ENCODE measurements around the gene INSRR. TPM values are rescaled to one million over a fixed set of nuclear protein-coding genes. Genes with fewer than 3 reads are reported as not detected.

Gene INSRR
- total RNA-seq, 4 donors from 2014 or later = not detected

DNA sequence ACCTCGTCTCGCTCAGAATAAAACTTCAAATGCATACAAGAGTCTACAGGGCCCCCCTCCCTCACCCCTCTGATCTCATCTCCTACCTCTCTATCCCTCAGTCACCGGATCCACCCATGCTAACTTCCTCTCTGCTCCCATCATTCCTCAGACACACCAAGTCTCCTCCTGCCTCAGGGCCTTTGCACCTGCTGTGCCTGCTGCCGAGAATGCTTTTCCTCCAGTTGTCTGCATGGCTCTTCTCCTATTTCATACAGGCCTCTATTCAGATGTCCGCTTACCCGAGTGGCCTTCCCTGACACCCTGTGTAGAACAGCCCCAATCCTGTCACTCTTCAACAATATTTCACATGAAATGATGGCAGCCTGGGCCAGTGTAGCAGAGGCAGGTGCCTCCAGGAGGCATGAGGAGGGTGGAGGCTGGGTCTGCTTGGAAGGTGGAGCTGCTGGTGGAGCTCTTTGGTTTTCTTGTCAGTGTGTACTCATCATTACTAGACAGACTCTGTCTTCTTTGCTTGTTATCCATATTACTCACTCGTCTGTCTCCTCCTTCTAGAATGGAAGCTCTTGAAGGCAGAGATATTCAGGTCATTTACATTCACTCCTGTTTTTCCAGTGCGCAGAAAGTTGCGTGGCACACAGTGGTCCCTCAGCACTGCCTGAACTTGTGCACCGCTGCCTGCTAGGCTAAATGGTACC is 46.5 kb downstream of the INSRR start:
- H3K4me3 ChIP-seq = no peak overlapping the region
- peaks cover 18 to 35% (median 29%) of the 10 kb centered on the region in 4 donors for H3K4me1 ChIP-seq
- no peak overlapping the region for H3K27ac ChIP-seq (replicated peaks in 1 of 4)
- peaks cover 0 to 13% (median 0%) of the 10 kb centered on the region in 4 donors for H3K27me3 ChIP-seq
- intact Hi-C loops (cut with DNase I) = loop anchor here (5.0 kb wide), 1 partner anchor 50 kb away; the partner anchor contains the start of gene NTRK1
- no peak for DNase-seq (ENCODE audit: extremely low spot score)
- no peaks in the 10 kb centered on the region for H3K9me3 ChIP-seq
- WGBS = 99% methylated on average over 10 of the region's 10 CpGs
- TF ChIP-seq POLR2A (IDR thresholded peaks at IDR 0.05; ENCODE audit: low read depth) (no peak), CTCF (IDR thresholded peaks at IDR 0.05) (no peak), POLR2AphosphoS5 (IDR thresholded peaks at IDR 0.05) (no peak), EP300 (IDR thresholded peaks at IDR 0.05) (no peak)
- no peaks in the 10 kb centered on the region for H3K36me3 ChIP-seq

- H3K4me3 ChIP-seq = no peak overlapping the region
- no peaks in the 10 kb centered on the region for H3K9me3 ChIP-seq
- peaks cover 0 to 13% (median 0%) of the 10 kb centered on the region in 4 donors for H3K27me3 ChIP-seq
- no peak for DNase-seq (ENCODE audit: extremely low spot score)
- no peaks in the 10 kb centered on the region for H3K36me3 ChIP-seq
- H3K27ac ChIP-seq (replicated peaks in 1 of 4) = no peak overlapping the region
- peaks cover 29 to 34% (median 31%) of the 10 kb centered on the region in 4 donors for H3K4me1 ChIP-seq
- WGBS = 81% methylated on average over 4 of the region's 4 CpGs
- intact Hi-C loops (cut with DNase I) = loop anchor here (5.0 kb wide), 1 partner anchor 51 kb away; the partner anchor contains the start of gene NTRK1
- TF ChIP-seq EP300 (IDR thresholded peaks at IDR 0.05) (no peak), CTCF (IDR thresholded peaks at IDR 0.05) (no peak), POLR2AphosphoS5 (IDR thresholded peaks at IDR 0.05) (no peak), POLR2A (IDR thresholded peaks at IDR 0.05; ENCODE audit: low read depth) (no peak)
These were observed 47.7 kb downstream of the INSRR start for GRCh38 chr1:156811168-156811567.

DNA sequence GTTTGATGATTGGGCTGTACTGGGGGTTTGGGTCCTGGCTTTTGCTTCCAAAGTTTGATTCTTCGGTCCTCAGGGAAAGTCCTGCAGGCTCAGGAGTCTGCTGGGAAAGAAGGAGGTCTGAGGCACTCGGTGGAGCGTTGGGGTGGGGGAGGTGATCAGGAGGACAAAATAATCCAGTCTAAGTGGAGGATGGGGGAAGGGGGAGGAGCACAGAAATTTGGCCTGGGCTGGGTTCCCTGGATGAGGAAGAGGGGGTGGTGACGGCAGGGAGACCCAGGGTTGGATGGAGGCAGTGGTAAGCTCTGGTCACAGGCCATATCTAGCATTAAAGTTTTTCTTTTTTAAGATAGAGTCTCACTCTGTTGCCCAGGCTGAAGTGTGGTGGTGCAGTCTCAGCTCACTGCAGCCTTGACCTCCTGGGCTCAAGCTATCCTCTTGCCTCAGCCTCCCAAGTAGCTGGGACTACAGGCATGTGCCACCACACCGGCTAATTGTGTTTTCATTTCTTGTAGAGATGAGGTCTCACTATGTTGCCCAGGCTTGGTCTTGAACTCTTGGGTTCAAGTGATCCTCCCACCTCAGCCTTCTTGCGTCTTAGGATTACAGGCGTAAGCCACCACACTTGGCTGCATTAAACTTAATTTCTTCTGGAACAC is 49.1 kb downstream of the INSRR start:
- H3K9me3 ChIP-seq = no peaks in the 10 kb centered on the region
- no peak overlapping the region for H3K4me3 ChIP-seq
- intact Hi-C loops (cut with DNase I) = loop anchor here (5.0 kb wide), 1 partner anchor 52 kb away; the partner anchor contains the start of gene NTRK1
- TF ChIP-seq CTCF (IDR thresholded peaks at IDR 0.05) = no peak
- TF ChIP-seq POLR2AphosphoS5 (IDR thresholded peaks at IDR 0.05) = no peak
- TF ChIP-seq POLR2A (IDR thresholded peaks at IDR 0.05; ENCODE audit: low read depth) = no peak
- TF ChIP-seq EP300 (IDR thresholded peaks at IDR 0.05) = no peak
- no peak for DNase-seq (ENCODE audit: extremely low spot score)
- H3K27me3 ChIP-seq = peaks cover 0 to 13% (median 0%) of the 10 kb centered on the region in 4 donors
- 86% methylated on average over 7 of the region's 7 CpGs for WGBS
- peaks cover 33 to 42% (median 38%) of the 10 kb centered on the region in 4 donors for H3K4me1 ChIP-seq
- no peaks in the 10 kb centered on the region for H3K36me3 ChIP-seq
- H3K27ac ChIP-seq (replicated peaks in 1 of 4) = no peak overlapping the region

DNA sequence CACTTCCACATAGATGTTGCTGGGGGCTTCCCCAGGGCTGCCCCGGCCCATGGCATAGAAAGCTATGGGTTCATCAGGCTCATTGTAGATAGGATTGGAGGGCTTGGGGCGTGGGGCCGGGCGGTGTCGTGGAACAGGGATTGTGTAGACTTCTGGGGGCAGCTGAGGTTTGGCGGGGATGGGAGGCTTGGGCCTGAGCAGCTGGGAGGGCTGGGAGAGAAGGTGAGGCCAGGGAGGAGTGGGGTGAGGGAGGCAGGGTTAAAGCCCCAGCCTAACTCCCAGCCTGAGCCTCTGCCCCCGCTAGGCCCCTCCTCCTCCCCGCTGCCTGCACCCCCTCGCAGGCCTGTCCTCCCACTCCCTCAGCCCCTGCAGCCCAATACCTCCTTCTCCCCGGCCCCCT is 49.6 kb downstream of the INSRR start:
- Histone ChIP-seq H3K36me3 (no peaks in the 10 kb centered on the region), H3K27ac (replicated peaks in 1 of 4) (no peak overlapping the region), H3K9me3 (no peaks in the 10 kb centered on the region), H3K27me3 (peaks cover 0 to 13% (median 0%) of the 10 kb centered on the region in 4 donors), H3K4me1 (peaks cover 31 to 42% (median 38%) of the 10 kb centered on the region in 4 donors), H3K4me3 (no peak overlapping the region)
- 95% methylated on average over 10 of the region's 10 CpGs for WGBS
- TF ChIP-seq CTCF (IDR thresholded peaks at IDR 0.05) (no peak), POLR2AphosphoS5 (IDR thresholded peaks at IDR 0.05) (no peak), POLR2A (IDR thresholded peaks at IDR 0.05; ENCODE audit: low read depth) (no peak), EP300 (IDR thresholded peaks at IDR 0.05) (no peak)
- intact Hi-C loops (cut with DNase I) = no loop called here
- DNase-seq (ENCODE audit: extremely low spot score) = no peak

All from esophagus muscularis mucosa (tissue), 4 donors.